Activated CD4-positive, alpha-beta T cell treated with anti-CD3 and anti-CD28 coated beads, Interleukin-2, amount 10 ng/mL, durations not matched to agents 24 days and 14 days (primary cell): ENCODE data around the gene THADA. TPM values are rescaled to one million over a fixed set of nuclear protein-coding genes. Genes with fewer than 3 reads are reported as not detected.

Experiments
- DNase-seq: peaks from one replicate; pipeline ENCODE4 v3.0.0; 2022
- H3K27ac Mint-ChIP-seq: one replicate; pipeline ENCODE4 v1.8.0; 2022; ENCODE audit warnings: mild to moderate bottlenecking, mixed read lengths
- H3K27me3 Mint-ChIP-seq: one replicate; pipeline ENCODE4 v1.8.0; 2022; ENCODE audit warnings: mixed read lengths
- H3K36me3 Mint-ChIP-seq: one replicate; pipeline ENCODE4 v1.8.0; 2022; ENCODE audit warnings: low read depth, mild to moderate bottlenecking, mixed read lengths
- H3K4me1 Mint-ChIP-seq: one replicate; pipeline ENCODE4 v1.8.0; 2021; ENCODE audit warnings: mixed read lengths
- H3K4me3 Mint-ChIP-seq: one replicate; pipeline ENCODE4 v1.8.0; 2022; ENCODE audit warnings: mild to moderate bottlenecking, moderate library complexity, mixed read lengths
- H3K9me3 Mint-ChIP-seq: one replicate; pipeline ENCODE4 v1.8.0; 2021; ENCODE audit warnings: mixed read lengths
- intact Hi-C: fragments of 100-400 bp; cut with micrococcal nuclease; formaldehyde crosslinking; loops from one replicate; pipeline ENCODE4 v1.15.1; 2023
- total RNA-seq: library from RNA; stranded (reverse); gene quantifications from 2 replicates; pipeline ENCODE4 v1.2.3, GENCODE V29; 2022

Gene THADA
- total RNA-seq, 1 donor from 2014 or later: 55.4 TPM

- H3K36me3 Mint-ChIP-seq: peaks cover 5% of the 10 kb centered on the region
- DNase-seq: no peak
- no peak overlapping the region for H3K27ac Mint-ChIP-seq
- no peaks in the 10 kb centered on the region for H3K27me3 Mint-ChIP-seq
- no peak overlapping the region for H3K4me3 Mint-ChIP-seq
- H3K9me3 Mint-ChIP-seq: no peaks in the 10 kb centered on the region
- H3K4me1 Mint-ChIP-seq: peaks cover 5% of the 10 kb centered on the region
- intact Hi-C loops: no loop called here
These were observed 357.7 kb downstream of the THADA start for GRCh38 chr2:43238176-43238575.

DNA sequence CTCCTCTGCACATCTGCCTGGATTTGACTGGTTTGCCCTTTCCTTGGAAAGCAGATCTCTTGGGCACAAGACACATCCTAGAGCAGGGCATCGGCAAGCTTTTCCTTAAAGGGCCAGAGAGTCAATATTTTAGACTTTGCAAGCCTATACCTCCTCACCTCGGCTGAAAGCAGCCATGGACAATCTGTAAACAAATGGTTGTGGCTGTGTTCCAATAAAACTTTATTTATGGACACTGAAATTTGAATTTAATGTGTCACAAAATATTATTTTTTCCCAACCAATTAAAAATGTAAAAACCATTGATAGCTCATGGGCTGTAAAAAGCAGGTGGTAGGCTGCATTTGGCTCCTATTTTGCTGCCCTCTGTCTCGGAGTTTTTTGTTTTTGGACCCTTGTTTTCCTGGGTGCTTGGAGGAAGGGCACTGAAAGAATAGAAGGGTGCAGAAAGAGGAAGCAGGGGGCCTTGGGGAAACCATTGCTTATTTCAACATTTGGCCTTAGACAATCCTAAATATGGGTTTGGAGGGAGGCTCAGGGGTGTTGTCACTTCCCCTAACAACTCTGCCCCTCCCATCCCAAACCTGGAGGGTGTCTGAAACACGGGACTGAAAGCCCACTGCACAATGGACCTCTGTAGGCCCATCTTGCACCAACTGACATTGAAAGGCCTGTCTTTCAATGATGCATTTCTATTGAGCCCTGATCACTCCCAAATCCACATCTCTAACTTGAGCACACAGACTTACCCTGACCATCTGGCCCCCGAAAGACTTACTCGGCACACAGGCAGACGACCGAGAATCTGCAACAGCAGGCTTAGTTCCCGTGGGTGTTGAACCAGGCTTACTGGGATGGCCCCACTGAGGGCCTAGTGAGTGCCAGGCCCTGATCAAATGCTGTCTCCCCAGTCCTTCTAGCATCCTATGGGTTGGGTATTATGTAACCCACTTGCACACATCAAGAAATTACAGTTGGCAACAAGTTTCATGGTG, 362.3 kb downstream of the THADA start:
- H3K27ac Mint-ChIP-seq: no peak overlapping the region
- no peak overlapping the region for H3K4me3 Mint-ChIP-seq
- H3K4me1 Mint-ChIP-seq: peaks cover 17% of the 10 kb centered on the region
- DNase-seq: no peak
- H3K36me3 Mint-ChIP-seq: peaks cover 15% of the 10 kb centered on the region
- H3K9me3 Mint-ChIP-seq: no peaks in the 10 kb centered on the region
- intact Hi-C loops: no loop called here
- H3K27me3 Mint-ChIP-seq: no peaks in the 10 kb centered on the region

GRCh38 chr2:43230951-43231827, 364.6 kb downstream of the THADA start:
- Mint-ChIP-seq H3K27me3 (no peaks in the 10 kb centered on the region), H3K9me3 (no peaks in the 10 kb centered on the region), H3K27ac (no peak overlapping the region), H3K36me3 (peaks cover 10% of the 10 kb centered on the region), H3K4me1 (peaks cover 20% of the 10 kb centered on the region), H3K4me3 (no peak overlapping the region)
- DNase-seq: no peak
- intact Hi-C loops: loop anchor here (2.0 kb wide), 1 partner anchor 254 kb away; no protein-coding TSS in a partner anchor

DNA sequence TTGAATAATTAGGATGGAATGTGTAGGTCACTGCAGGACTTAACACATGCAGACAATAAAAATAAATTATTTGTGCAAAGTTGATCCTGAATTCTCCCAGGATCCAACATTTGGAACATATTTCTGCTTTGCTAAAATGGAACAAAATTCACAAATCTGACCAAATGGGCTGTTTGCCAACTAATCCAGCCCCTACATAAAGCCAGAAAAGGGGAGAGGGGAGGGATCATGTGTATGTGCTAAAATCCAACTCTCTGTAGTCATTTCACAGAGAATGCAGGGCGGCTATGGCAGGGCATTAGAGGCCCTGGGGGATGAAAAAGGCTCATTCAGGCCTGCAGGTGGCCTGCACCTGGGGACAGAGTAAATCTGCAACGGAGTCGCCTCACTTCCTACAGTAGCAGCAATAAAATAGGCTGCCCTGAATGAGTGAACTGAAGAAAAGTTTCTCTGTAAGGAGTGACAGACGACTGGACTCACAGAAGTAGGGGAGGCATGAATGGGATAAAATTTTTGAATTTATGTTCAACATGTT, 365.4 kb downstream of the THADA start:
- no peak overlapping the region for H3K27ac Mint-ChIP-seq
- no peak overlapping the region for H3K4me3 Mint-ChIP-seq
- peaks cover 20% of the 10 kb centered on the region for H3K4me1 Mint-ChIP-seq
- no peaks in the 10 kb centered on the region for H3K9me3 Mint-ChIP-seq
- peaks cover 14% of the 10 kb centered on the region for H3K36me3 Mint-ChIP-seq
- intact Hi-C loops: loop anchor here (2.0 kb wide), 1 partner anchor 254 kb away; no protein-coding TSS in a partner anchor
- DNase-seq: no peak
- H3K27me3 Mint-ChIP-seq: no peaks in the 10 kb centered on the region

DNA sequence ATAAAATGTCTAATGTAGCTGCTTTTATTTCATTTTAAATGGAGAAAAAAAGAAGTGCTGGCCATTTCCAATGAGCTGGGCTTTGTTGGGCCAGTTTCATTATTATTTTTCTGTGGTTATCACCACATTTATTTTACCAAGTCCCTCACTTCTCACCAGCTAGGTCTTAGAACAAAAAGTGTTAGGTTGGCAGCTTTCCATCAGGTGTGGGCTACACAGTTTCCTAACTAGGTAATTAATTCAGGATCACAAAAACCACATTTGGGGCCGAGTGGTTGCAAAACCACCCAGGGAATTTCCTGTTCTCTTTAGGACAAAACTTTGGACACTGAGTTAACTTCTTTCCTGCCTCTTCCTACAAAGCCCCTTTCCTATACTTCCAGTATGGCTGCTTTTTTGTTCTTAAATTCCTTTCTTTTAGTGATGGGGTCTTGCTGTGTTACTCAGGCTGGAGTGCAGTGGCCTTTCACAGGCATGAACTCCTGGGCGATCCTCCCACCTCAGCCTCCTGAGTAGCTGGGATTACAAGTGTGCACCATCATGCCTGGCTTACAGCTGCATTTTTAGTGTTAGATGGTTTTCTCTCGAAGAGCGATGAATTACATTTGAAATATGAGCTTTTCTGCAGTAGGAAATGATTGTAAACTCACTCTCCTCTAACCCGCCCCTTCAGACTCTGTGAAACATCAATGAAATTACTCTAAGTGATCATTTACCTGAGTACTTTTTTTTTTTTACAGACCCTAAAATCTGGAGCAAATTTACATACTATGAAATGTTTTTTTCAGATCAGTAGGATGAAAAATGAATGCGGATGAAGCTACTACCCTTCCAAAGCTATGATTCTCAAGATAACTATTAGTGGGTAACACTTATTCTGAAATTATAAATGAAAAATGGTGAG, 366.8 kb downstream of the THADA start:
- no peaks in the 10 kb centered on the region for H3K9me3 Mint-ChIP-seq
- peaks cover 2% of the 10 kb centered on the region for H3K27me3 Mint-ChIP-seq
- H3K4me3 Mint-ChIP-seq: peak overlapping the region; percentile 88
- H3K36me3 Mint-ChIP-seq: peaks cover 26% of the 10 kb centered on the region
- H3K4me1 Mint-ChIP-seq: peaks cover 22% of the 10 kb centered on the region
- intact Hi-C loops: loop anchor here (1.0 to 5.0 kb wide), 9 partner anchors 102 to 400 kb away; partner anchors contain the start of gene THADA
- peak overlapping the region; percentile 79 for H3K27ac Mint-ChIP-seq
- no peak for DNase-seq

- H3K4me3 Mint-ChIP-seq: peak overlapping the region; percentile 88
- H3K36me3 Mint-ChIP-seq: peaks cover 31% of the 10 kb centered on the region
- intact Hi-C loops: loop anchor here (2.0 to 5.0 kb wide), 5 partner anchors 170 to 400 kb away; partner anchors contain the start of gene THADA
- no peaks in the 10 kb centered on the region for H3K9me3 Mint-ChIP-seq
- peak; percentile 67 for DNase-seq
- peaks cover 24% of the 10 kb centered on the region for H3K4me1 Mint-ChIP-seq
- H3K27ac Mint-ChIP-seq: peak overlapping the region; percentile 90
- peaks cover 2% of the 10 kb centered on the region for H3K27me3 Mint-ChIP-seq
These were observed 367.5 kb downstream of the THADA start for GRCh38 chr2:43228321-43228751.

DNA sequence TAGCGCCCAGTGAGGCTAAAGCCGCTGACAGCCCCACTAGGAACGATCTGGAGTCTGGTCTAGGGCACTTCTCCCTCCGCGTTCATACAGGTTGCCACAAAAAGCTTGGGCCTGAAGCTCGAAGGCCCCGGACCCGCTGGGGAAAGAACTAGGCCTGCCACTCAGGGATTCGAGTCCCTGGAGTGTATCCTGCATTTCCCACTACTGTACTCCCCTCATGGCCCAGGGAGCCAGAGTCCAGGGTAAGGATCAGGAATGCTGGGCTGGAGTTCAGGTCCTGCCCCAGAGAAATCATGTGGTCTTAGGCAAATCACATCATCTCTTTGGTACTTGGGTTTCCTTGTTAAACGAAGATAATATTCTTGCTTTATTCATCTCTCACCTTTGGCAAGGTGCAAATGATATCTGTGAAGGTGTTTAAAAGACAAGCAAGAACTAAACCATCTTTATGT, 368.0 kb downstream of the THADA start:
- H3K4me3 Mint-ChIP-seq: peak overlapping the region; percentile 88
- intact Hi-C loops: loop anchor here (1.0 to 5.0 kb wide), 8 partner anchors 169 to 417 kb away; partner anchors contain the start of gene THADA
- H3K9me3 Mint-ChIP-seq: no peaks in the 10 kb centered on the region
- peaks cover 25% of the 10 kb centered on the region for H3K4me1 Mint-ChIP-seq
- peaks cover 2% of the 10 kb centered on the region for H3K27me3 Mint-ChIP-seq
- H3K36me3 Mint-ChIP-seq: peaks cover 34% of the 10 kb centered on the region
- peak overlapping the region; percentile 90 for H3K27ac Mint-ChIP-seq
- DNase-seq: no peak

DNA sequence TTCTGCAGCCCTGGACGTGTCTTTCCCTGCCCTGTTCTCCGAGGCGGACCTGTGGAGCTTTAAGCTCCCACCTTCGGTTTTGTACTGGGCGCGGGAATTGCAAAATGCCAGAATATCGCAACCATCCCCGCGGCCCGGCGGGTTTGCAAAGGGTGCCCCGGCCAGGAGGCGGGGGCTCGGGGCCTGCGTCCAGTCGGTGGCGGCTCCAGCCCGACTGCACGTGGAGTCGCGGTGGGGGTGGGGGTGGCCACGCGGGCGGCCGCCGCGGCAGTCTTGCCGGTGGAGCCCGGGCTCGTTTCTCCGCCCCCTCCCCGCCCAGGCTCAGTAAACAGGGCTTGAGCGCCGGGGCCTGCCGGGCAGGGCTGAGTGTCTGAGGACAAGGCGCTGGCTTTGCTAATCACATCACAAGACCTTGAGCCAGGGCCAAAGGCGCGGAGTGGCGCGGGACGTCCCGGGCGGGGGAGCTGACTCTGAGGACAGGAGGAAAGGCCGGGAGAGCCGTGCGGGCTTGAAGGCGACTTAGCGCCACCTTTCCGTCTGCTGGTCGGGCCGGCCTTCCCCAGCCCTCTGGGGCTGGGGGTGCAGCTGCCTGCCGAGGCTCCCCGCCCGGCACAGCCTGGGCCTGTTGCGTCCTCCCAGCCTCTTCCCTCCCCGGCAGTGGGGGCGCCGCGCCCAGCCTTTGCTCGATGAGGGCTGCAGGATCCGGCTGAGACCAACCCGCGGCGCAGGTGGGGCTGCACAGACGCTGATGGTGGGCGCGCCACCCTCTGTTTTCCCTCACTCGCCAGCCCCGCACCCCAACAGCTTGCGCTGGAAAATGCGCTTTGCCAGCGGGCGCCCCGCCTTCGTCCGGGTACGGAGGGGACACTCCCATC, 368.6 kb downstream of the THADA start:
- H3K4me3 Mint-ChIP-seq: peak overlapping the region; percentile 88
- DNase-seq: peak; percentile 90
- H3K36me3 Mint-ChIP-seq: peaks cover 40% of the 10 kb centered on the region
- peak overlapping the region; percentile 93 for H3K27ac Mint-ChIP-seq
- intact Hi-C loops: loop anchor here (1.0 to 5.0 kb wide), 8 partner anchors 53 to 416 kb away; partner anchors contain the start of gene THADA
- peaks cover 29% of the 10 kb centered on the region for H3K4me1 Mint-ChIP-seq
- no peaks in the 10 kb centered on the region for H3K9me3 Mint-ChIP-seq
- H3K27me3 Mint-ChIP-seq: peaks cover 2% of the 10 kb centered on the region

- H3K27ac Mint-ChIP-seq: peak within 1 kb of the TSS; percentile 97
- H3K4me1 Mint-ChIP-seq: peaks cover 35% of the 10 kb centered on the region
- peaks cover 2% of the 10 kb centered on the region for H3K27me3 Mint-ChIP-seq
- H3K4me3 Mint-ChIP-seq: peak within 1 kb of the TSS; percentile 99
- peak; percentile 99 for DNase-seq
- peaks cover 47% of the 10 kb centered on the region for H3K36me3 Mint-ChIP-seq
- H3K9me3 Mint-ChIP-seq: no peaks in the 10 kb centered on the region
- intact Hi-C loops: loop anchor here (1.0 to 5.0 kb wide), 7 partner anchors 52 to 416 kb away; partner anchors contain the start of gene THADA
These were observed 369.3 kb downstream of the THADA start, which contains the start of gene ZFP36L2 for GRCh38 chr2:43226558-43226954. TSS of gene ZFP36L2 (minus strand) at chr2:43226606. CDS start at chr2:43226315, 291 bp downstream.

DNA sequence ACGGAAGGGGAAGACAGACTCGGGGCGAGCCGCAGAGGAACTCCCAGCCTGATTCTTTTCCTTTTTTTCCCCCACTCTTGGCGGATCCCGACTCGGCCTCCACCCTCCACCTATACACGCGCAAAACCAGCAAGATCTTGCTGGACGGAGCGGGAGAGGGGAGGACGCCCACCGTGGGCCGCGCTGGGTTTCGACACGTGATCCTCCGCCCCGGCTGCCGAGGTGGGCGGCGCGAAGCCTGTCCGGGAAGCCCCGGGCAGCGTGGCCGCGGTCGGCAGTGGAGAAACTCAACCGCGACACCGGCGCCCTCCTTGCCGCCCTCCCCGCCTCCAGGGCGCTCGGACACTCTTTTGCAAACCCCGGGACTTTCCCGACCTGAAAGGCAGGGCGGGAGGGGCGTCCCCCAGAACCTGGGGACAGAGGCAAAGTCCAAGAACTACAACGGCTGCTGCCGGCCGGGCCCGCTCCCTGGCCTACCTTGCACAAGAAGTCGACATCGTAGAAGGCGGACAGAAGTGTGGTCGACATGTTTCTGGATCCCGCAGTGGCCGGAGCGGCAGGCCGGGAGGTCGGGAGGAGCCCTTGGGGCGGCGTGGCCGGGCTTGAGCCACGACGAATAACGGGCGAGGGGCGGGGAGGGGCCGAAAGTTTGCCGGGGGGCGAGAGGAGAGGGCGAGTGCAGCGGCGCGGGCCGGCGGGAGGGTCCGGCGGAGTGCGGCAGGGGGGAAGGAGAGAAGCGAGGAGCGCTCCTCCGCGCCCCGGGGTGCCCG, 369.9 kb downstream of the THADA start:
- Mint-ChIP-seq H3K36me3 (peaks cover 50% of the 10 kb centered on the region), H3K27me3 (peaks cover 2% of the 10 kb centered on the region), H3K4me3 (peak overlapping the region; percentile 99), H3K4me1 (peaks cover 41% of the 10 kb centered on the region), H3K27ac (peak overlapping the region; percentile 97), H3K9me3 (no peaks in the 10 kb centered on the region)
- peak; percentile 93 for DNase-seq
- intact Hi-C loops: loop anchor here (1.0 to 5.0 kb wide), 7 partner anchors 52 to 415 kb away; partner anchors contain the start of gene THADA
